Fibroblast of skin of right quadriceps (primary cell): ENCODE data around the gene MVP.

ENCODE experiments used
- DNase-seq: peaks from one replicate; pipeline ENCODE4 v3.0.0-alpha.2; 2013

MVP gene

GRCh38 chr16:29804455-29805231 is 15.6 kb upstream of the MVP start:
- no peak for DNase-seq

- peak; percentile 98 for DNase-seq
Observed at GRCh38 chr16:29805232-29806098, 14.8 kb upstream of the MVP start.

- no peak for DNase-seq
Observed at GRCh38 chr16:29806099-29806579, 14.1 kb upstream of the MVP start, which contains the start of gene MAZ. TSS of gene MAZ (plus strand) at chr16:29806529. CDS start at chr16:29806702, 173 bp downstream.

- DNase-seq, result peak; percentile 53
Observed at GRCh38 chr16:29806641-29807425, 13.4 kb upstream of the MVP start.

- DNase-seq, result peak; percentile 94
Observed at GRCh38 chr16:29807426-29808218, 12.6 kb upstream of the MVP start.

GRCh38 chr16:29808219-29808900 is 11.9 kb upstream of the MVP start:
- no peak for DNase-seq

- no peak for DNase-seq
Observed at GRCh38 chr16:29809031-29809747, 11.1 kb upstream of the MVP start.

DNA sequence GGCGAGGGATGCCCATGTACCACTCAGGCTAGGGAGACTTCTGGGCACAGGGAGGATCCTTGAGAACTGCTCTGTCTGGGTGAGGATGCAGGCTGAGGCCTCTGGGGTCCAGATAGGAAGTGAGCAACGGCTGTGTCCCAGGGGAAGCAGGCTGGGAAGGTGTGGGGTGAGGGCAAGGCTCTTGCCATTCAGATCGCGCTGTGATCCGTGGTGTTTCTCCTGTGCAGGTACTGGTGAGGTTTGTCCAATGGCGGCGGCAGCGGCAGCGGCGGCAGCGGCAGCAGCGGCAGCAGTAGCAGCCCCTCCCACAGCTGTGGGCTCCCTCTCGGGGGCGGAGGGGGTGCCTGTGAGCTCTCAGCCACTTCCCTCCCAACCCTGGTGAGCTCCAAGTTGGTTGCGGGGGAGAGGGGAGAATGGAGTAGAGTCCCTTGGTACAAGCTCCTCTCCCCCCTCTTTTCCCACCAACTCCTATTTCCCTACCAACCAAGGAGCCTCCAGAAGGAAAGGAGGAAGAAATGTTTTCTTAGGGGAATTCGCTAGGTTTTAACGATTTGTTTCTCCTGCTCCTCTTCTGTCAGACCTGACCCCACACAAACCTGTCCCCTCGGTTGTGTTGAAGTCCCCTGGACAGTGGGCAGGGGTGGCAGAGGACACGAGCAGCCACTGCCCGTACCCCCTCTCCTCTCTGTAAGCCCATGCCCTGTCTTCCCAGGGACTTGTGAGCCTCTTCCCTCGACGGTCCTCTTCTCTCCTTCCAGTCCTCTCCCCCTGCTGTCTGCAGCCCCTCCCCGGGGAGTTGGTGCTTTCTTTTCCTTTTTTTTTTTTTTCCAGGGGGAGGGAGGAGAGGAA is 10.2 kb upstream of the MVP start:
- no peak for DNase-seq

DNA sequence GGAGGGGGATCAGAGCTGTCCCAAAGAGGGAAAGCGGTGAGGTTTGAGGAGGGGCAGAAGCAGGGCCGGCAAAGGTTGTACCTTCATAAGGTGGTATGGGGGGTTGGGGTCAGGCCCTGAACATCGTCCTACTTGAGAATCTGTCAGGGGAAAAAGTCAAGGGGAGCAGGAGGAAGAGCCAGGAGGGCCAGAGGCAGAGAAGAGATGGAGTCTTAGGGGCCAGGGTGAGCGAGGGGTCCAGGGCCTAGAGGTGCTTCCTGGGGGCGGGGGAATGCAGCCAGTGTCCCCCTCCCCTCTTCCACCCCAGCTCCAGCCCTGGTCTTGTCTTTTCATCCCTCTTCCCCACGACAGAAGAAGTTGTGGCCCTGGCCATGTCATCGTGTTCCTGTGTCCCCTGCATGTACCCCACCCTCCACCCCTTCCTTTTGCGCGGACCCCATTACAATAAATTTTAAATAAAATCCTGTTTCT is 9.5 kb upstream of the MVP start:
- no peak for DNase-seq

- DNase-seq, result peak; percentile 96
Observed at GRCh38 chr16:29811170-29811895, 8.9 kb upstream of the MVP start.

- peak; percentile 63 for DNase-seq
Observed at GRCh38 chr16:29811896-29812665, 8.2 kb upstream of the MVP start, which contains the start of gene PRRT2. TSS of gene PRRT2 (plus strand) at chr16:29812193. CDS start at chr16:29813055, 862 bp downstream.

DNA sequence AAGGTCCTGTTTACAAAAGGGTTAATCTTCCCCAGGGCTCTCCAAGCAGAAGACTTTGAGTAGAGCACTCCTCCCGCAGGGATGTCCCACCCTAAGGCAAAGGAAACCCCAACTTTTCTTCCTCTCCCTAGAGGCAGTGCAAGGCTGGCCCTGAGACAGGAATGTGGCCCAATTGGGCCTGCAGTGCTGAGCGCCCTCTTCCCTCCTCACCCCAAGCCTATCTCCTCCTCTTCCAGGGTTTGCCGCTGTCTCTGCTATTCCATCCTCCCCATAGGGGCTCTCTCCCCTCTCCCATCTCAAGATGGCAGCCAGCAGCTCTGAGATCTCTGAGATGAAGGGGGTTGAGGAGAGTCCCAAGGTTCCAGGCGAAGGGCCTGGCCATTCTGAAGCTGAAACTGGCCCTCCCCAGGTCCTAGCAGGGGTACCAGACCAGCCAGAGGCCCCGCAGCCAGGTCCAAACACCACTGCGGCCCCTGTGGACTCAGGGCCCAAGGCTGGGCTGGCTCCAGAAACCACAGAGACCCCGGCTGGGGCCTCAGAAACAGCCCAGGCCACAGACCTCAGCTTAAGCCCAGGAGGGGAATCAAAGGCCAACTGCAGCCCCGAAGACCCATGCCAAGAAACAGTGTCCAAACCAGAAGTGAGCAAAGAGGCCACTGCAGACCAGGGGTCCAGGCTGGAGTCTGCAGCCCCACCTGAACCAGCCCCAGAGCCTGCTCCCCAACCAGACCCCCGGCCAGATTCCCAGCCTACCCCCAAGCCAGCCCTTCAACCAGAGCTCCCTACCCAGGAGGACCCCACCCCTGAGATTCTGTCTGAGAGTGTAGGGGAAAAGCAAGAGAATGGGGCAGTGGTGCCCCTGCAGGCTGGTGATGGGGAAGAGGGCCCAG is 7.3 kb upstream of the MVP start:
- DNase-seq, result no peak

DNA sequence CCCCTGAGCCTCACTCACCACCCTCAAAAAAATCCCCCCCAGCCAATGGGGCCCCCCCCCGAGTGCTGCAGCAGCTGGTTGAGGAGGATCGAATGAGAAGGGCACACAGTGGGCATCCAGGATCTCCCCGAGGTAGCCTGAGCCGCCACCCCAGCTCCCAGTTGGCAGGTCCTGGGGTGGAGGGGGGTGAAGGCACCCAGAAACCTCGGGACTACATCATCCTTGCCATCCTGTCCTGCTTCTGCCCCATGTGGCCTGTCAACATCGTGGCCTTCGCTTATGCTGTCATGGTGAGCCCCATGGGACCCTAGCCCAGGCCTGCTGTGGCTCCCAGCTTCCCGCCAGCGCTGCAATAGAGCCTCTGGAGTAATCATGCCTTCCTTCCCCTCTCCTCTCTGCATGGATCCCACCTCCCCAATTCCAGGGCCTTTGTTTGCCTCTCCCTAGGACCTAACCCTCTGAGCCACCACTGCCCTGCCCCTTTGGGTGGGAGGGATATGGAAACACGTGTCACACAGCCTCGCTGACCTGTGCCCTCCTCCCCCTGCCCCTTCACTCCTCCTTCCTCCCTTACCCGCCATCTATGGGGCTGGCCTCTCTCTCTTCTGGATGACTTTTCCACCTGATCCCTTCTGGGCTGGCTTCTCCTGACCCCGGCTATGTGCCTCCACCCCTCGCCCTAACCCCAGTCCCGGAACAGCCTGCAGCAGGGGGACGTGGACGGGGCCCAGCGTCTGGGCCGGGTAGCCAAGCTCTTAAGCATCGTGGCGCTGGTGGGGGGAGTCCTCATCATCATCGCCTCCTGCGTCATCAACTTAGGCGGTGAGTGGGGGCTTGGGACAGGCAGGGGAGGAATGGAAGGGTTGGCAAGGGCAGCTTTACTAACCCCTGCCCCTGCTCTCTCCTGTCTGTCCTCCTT is 6.4 kb upstream of the MVP start:
- DNase-seq, result no peak

DNA sequence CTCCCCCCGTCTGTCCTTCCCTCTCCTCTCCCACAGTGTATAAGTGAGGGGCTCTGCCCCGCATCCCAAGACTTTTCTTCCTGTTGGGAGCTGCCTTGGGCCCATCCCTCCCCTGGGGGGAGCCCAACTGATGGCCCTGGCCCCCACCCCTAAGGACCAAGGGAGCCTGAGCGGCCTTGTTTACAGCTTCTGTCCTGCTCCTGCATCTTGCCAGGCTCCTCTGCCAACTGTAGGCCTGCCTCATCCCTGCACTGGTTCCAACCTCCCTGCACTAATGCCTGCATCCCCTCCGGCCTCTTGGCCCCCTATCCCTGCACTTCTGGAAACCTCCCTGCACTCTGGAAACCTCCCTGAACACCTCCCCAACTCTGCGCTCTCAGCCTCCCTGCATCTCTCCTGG is 5.7 kb upstream of the MVP start:
- DNase-seq, result no peak

GRCh38 chr16:29815032-29815721 is 5.1 kb upstream of the MVP start:
- no peak for DNase-seq
